Measurements from ENCODE around the gene KITLG.
"Not testable (repeated sequence)": the region's sequence is repeated elsewhere in the genome, so short reads cannot be mapped to it uniquely, and the experiment has no call there.

KITLG gene

GRCh38 chr12:88496429-88496828 lies 83.8 kb downstream of the KITLG start:
- DNase-seq (ENCODE audit: low read depth in 2 of 3, low spot score in 2 of 3): no peak

DNA sequence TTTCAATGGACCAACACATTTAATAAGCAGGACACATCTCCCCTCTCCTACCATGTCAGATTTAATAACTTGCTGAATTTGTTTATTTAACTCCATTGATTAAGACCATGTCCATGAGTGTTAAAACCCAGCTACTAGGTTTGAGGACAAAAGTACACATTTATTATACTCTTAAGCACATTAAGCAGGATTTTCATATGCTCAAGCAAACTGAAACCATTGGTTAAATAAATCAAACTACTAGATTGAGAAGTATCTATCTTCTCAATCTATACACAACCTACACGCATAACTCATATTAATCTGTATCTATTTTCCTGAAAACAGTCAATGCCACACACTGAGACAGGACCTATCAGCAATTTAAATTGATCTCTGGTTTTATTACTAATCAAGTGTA lies 85.2 kb downstream of the KITLG start:
- no peak for DNase-seq (ENCODE audit: low read depth in 2 of 3, low spot score in 2 of 3)

GRCh38 chr12:88494520-88494919 lies 85.8 kb downstream of the KITLG start:
- DNase-seq (ENCODE audit: low read depth in 2 of 3, low spot score in 2 of 3): no peak

DNA sequence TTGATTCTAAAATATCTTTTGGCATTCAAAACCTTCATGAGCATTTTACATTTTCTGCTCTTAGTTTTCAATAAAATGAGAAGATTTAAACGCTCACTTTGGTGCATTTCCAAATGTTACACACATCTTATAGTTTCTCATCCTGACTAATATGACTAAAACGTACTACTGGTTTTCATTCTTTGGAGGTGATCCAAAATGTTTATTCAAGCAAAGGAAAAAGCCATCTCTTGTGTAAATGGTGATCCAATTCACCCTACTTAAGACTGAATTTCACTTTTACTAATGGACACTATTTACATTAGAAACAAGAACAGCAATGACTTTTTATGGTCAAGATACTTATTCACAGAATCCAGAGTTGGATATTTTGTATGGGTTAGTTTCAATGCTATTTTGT lies 86.6 kb downstream of the KITLG start:
- DNase-seq (ENCODE audit: low read depth in 2 of 3, low spot score in 2 of 3): no peak

GRCh38 chr12:88490425-88490824 lies 89.8 kb downstream of the KITLG start:
- DNase-seq (ENCODE audit: low read depth in 2 of 3, low spot score in 2 of 3): no peak

DNA sequence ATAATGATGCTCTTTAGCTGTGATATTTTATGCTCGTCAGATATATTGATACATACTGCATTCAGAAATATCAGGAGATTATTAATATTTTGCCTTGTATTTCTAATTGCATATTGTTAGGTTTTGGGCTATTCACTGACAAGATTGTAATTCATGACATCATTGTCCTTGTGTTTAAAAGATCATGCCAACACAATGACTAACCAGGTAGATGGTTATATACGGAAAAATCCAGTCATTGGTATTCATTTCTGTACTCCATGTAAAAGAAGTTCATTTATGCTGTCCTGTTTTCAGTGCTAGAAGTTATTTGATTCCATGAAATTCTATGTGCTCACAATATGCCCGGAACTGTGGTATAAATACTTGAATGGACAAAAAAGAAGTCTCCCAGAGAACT lies 107.5 kb downstream of the KITLG start:
- no peak for DNase-seq (ENCODE audit: low read depth in 2 of 3, low spot score in 2 of 3)

DNA sequence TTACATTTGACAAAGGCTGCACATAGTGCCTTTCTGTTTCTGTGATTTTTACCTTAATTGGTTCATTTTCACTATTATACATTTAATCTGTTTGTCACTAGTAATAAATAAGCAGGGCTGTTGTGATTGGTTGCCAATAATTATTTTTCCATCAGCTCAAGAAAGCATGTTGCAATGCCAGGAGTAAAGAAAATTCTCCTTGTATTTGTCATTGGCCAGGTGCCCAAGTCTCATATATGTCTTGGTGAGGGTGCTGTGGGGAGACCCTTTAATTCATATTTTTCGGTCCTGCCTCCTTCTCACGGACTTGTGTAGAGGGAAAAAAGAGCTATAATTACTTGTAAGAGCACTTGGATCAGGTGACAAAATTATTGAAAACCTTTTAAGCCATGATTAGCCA lies 108.0 kb downstream of the KITLG start:
- DNase-seq (ENCODE audit: low read depth in 2 of 3, low spot score in 2 of 3): no peak

DNA sequence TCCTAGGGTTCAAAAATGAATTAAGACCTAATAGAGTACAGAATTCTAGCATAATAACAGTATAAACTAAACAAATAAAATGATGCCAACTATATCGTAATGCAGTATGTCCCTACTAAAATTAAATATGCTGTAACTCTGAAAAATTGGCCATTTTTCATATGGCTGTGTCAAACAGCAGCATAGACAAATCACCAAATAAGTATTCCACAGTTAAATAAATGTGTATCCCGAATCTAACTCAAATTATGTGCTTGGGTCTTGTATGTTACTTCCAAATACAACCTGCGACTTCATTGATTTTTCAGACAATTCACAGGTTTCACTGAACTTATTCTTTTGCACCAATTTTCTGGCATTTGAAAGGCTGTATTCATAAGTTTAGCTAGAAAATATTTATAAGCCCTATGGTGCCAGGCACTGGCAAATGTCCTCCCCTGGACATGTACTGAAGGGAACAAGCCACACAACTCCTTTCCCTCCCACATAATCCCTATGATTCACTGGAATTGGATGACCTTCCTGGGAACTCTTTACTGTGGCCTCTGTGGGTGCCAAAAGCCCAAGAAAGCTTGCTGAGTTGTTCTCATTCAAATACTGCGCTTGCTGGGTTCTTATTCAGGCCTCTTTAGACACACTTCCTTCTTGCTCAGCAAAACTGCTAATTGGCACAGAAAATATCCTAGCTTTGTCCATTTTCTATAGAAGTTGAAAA lies 108.8 kb downstream of the KITLG start:
- no peak for DNase-seq (ENCODE audit: low read depth in 2 of 3, low spot score in 2 of 3)

DNA sequence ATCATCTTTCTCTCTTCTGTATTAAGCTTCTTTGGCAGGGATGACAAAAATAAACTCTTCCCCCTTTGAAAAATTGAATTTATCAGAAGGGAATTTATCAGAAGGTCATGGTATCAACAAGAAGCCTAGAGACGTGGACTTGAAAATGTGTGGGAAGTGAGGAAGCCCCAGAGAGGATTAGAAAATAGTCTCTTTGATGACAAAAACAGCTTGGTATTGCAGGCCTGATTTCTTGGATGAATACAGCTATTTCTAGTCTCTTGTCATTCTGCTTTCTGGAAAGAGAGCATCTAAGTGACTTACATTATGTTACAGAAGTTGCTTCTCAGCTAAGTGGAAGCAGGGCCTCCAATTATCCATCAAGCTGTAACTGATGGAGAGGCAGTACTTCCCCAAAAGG lies 111.1 kb downstream of the KITLG start:
- no peak for DNase-seq (ENCODE audit: low read depth in 2 of 3, low spot score in 2 of 3)

GRCh38 chr12:88468581-88468980 lies 111.7 kb downstream of the KITLG start:
- DNase-seq (ENCODE audit: low read depth in 2 of 3, low spot score in 2 of 3): no peak

GRCh38 chr12:88466708-88467107 lies 113.6 kb downstream of the KITLG start:
- not testable (repeated sequence) for DNase-seq (ENCODE audit: low read depth in 2 of 3, low spot score in 2 of 3)

DNA sequence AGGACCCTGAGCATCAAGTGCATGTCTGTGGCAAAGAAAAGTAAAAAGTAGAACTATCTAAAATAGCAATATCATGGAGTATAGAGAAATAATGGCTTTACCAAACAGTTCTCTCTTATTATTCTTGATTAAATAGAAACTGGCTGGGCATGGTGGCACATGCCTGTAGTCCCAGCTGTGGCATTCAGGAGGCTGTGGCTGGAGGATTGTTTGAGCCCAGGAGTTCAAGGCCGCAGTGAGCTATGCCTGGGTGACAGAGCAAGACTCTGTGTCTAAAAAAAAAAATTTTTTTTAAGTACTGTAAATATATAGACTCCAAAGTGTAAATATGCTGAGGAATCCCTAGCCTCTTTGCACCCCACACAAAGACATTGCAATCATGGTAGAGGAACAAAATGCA lies 121.9 kb downstream of the KITLG start:
- DNase-seq (ENCODE audit: low read depth in 2 of 3, low spot score in 2 of 3): no peak

GRCh38 chr12:88453323-88453722 lies 126.9 kb downstream of the KITLG start:
- DNase-seq (ENCODE audit: low read depth in 2 of 3, low spot score in 2 of 3): no peak

DNA sequence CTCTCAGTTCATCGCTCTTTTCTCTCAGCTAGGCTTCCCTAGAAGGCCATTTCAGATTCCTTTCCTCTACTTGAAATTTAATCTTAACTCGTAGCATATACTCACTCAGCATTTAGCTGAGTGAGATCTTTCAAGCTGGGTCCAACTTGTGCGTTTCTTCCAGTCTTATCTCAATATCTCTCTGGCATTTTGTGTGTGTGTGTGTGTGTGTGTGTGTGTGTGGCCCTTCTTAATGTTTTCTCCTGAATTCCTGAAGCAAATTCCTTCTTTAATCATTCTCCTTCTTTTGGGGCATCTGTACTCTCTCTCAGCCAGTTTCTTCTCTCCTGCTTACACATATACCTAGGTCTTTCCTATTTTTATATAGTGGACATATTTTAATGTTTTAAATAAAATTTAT lies 129.1 kb downstream of the KITLG start:
- DNase-seq (ENCODE audit: low read depth in 2 of 3, low spot score in 2 of 3): no peak

DNA sequence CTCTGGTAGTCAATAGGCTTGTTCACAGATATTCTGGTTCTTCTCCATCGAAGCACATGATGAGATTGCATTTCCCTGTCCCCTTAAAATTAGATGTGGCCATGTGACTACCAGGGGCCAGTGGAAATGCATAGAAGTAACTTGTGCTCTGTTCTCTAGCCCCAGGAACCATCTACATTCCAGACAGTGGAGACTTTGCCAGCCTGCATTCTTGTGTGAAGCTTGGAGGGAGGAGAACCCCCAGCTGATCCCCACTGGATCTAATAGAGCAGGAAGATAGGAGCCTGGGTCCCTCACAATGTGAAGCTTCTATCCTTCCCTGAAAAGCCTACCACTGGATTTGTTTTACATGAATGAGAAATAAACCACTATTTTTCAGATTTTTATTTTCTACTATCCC lies 130.1 kb downstream of the KITLG start:
- no peak for DNase-seq (ENCODE audit: low read depth in 2 of 3, low spot score in 2 of 3)

GRCh38 chr12:88448337-88448915 lies 131.8 kb downstream of the KITLG start:
- no peak for DNase-seq (ENCODE audit: low read depth in 2 of 3, low spot score in 2 of 3)

- no peak for DNase-seq (ENCODE audit: low read depth in 2 of 3, low spot score in 2 of 3)
These were observed 134.4 kb downstream of the KITLG start for GRCh38 chr12:88445705-88446394.

DNA sequence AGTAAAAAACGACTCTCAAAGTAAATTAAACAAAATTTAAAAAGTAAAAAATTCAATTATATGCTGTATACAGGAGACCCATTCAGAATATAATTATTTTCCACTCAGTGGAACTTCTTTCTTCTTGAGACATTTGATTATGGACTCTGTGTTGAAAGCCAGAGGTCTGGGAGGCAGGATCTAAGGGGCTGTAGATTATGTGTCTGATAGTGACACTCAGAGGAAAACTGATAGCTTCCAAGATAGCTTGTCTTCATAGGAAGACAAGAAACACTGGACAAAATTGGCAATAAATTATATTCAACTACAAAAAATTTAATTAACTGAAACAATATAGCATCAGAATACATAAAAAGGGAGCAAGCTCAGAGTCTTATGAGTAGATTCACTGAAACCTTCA lies 135.8 kb downstream of the KITLG start:
- DNase-seq (ENCODE audit: low read depth in 2 of 3, low spot score in 2 of 3): no peak
